ENCODE data around the gene DGKI.

Gene DGKI

GRCh38 chr7:137727413-137727812 lies 119.4 kb downstream of the DGKI start:
- no peak overlapping the region for H2BK5ac ChIP-seq (ENCODE audit: low read depth, low read length, poor library complexity, severe bottlenecking)
- H3K4me2 ChIP-seq (ENCODE audit: low read length, poor library complexity, severe bottlenecking): no peak overlapping the region
- H3K14ac ChIP-seq (ENCODE audit: low read length in 2 of 2): no peak overlapping the region
- H4K91ac ChIP-seq (ENCODE audit: low read length): no peak overlapping the region
- H3K79me1 ChIP-seq (replicated peaks; ENCODE audit: low read length, poor library complexity, severe bottlenecking): no peaks in the 10 kb centered on the region
- no peaks in the 10 kb centered on the region for H3K9me3 ChIP-seq (ENCODE audit: control insufficient read depth, low read length)
- H4K8ac ChIP-seq (ENCODE audit: low read length): no peak overlapping the region
- no peaks in the 10 kb centered on the region for H3K27me3 ChIP-seq (ENCODE audit: control insufficient read depth in 1 of 2, insufficient read depth in 1 of 2, low read length in 2 of 2)
- H3K9ac ChIP-seq (ENCODE audit: low read length): no peak overlapping the region
- DNase-seq: no peak
- no peak overlapping the region for H3K4me3 ChIP-seq (ENCODE audit: insufficient read depth in 1 of 2, low read depth in 1 of 2, low read length in 2 of 2)
- no peak overlapping the region for H2BK120ac ChIP-seq (ENCODE audit: low read depth, low read length)
- no peak overlapping the region for H2BK12ac ChIP-seq (ENCODE audit: low read length in 2 of 2)
- no peaks in the 10 kb centered on the region for H3K36me3 ChIP-seq (ENCODE audit: control insufficient read depth in 1 of 2, insufficient read depth in 2 of 2, low read depth in 1 of 2, low read length in 2 of 2)
- WGBS: 81% methylated on average over 2 of the region's 2 CpGs
- H2AK5ac ChIP-seq (ENCODE audit: low read length, severe bottlenecking): no peak overlapping the region
- H3K27ac ChIP-seq (ENCODE audit: low read length, poor library complexity, severe bottlenecking): no peak overlapping the region
- H3K4ac ChIP-seq (ENCODE audit: low read depth in 1 of 2, low read length in 2 of 2): no peak overlapping the region
- no peak overlapping the region for H2AFZ ChIP-seq (ENCODE audit: low read depth, low read length)
- H3K4me1 ChIP-seq (ENCODE audit: control insufficient read depth, insufficient read depth, low read depth, low read length): no peaks in the 10 kb centered on the region
- H3K23ac ChIP-seq (ENCODE audit: low read length in 2 of 2): no peak overlapping the region
- H2BK15ac ChIP-seq (ENCODE audit: low read depth, poor library complexity, severe bottlenecking): no peak overlapping the region
- H3K18ac ChIP-seq (ENCODE audit: low read depth in 1 of 2, low read length in 2 of 2): no peak overlapping the region

DNA sequence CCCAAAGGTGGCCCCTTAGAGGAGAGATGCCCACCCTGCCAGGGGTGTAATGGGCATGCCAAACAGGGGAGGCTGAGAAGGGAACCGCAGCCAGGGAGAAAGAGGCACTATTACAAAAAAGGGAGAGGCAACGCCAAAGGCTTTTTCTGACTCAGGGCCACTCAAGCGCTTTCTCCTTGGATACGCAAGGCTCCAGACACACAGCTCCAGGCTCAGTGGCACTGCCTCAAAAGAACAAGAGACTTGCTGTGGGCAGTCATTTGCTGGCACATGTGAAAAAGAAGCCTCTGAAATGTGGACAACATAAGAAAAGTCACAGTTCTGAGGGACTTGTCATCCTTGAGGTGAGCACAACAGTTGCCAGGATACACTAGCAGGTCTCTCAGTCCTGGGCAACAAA lies 128.4 kb downstream of the DGKI start:
- H3K4me3 ChIP-seq (ENCODE audit: insufficient read depth in 1 of 2, low read depth in 1 of 2, low read length in 2 of 2): no peak overlapping the region
- WGBS: 90% methylated on average over 4 of the region's 4 CpGs
- no peak overlapping the region for H4K8ac ChIP-seq (ENCODE audit: low read length)
- H3K27ac ChIP-seq (ENCODE audit: low read length, poor library complexity, severe bottlenecking): no peak overlapping the region
- no peak overlapping the region for H2BK5ac ChIP-seq (ENCODE audit: low read depth, low read length, poor library complexity, severe bottlenecking)
- no peak overlapping the region for H3K4me2 ChIP-seq (ENCODE audit: low read length, poor library complexity, severe bottlenecking)
- no peak overlapping the region for H3K18ac ChIP-seq (ENCODE audit: low read depth in 1 of 2, low read length in 2 of 2)
- H3K14ac ChIP-seq (ENCODE audit: low read length in 2 of 2): no peak overlapping the region
- no peak overlapping the region for H2BK12ac ChIP-seq (ENCODE audit: low read length in 2 of 2)
- H4K91ac ChIP-seq (ENCODE audit: low read length): no peak overlapping the region
- no peaks in the 10 kb centered on the region for H3K9me3 ChIP-seq (ENCODE audit: control insufficient read depth, low read length)
- no peaks in the 10 kb centered on the region for H3K4me1 ChIP-seq (ENCODE audit: control insufficient read depth, insufficient read depth, low read depth, low read length)
- DNase-seq: no peak
- no peak overlapping the region for H2BK15ac ChIP-seq (ENCODE audit: low read depth, poor library complexity, severe bottlenecking)
- H3K4ac ChIP-seq (ENCODE audit: low read depth in 1 of 2, low read length in 2 of 2): no peak overlapping the region
- H3K27me3 ChIP-seq (ENCODE audit: control insufficient read depth in 1 of 2, insufficient read depth in 1 of 2, low read length in 2 of 2): no peaks in the 10 kb centered on the region
- H3K79me1 ChIP-seq (replicated peaks; ENCODE audit: low read length, poor library complexity, severe bottlenecking): no peaks in the 10 kb centered on the region
- H3K23ac ChIP-seq (ENCODE audit: low read length in 2 of 2): no peak overlapping the region
- no peak overlapping the region for H2AFZ ChIP-seq (ENCODE audit: low read depth, low read length)
- H3K36me3 ChIP-seq (ENCODE audit: control insufficient read depth in 1 of 2, insufficient read depth in 2 of 2, low read depth in 1 of 2, low read length in 2 of 2): no peaks in the 10 kb centered on the region
- peak overlapping the region; percentile 43 for H3K9ac ChIP-seq (ENCODE audit: low read length)
- H2AK5ac ChIP-seq (ENCODE audit: low read length, severe bottlenecking): no peak overlapping the region
- H2BK120ac ChIP-seq (ENCODE audit: low read depth, low read length): no peak overlapping the region

DNA sequence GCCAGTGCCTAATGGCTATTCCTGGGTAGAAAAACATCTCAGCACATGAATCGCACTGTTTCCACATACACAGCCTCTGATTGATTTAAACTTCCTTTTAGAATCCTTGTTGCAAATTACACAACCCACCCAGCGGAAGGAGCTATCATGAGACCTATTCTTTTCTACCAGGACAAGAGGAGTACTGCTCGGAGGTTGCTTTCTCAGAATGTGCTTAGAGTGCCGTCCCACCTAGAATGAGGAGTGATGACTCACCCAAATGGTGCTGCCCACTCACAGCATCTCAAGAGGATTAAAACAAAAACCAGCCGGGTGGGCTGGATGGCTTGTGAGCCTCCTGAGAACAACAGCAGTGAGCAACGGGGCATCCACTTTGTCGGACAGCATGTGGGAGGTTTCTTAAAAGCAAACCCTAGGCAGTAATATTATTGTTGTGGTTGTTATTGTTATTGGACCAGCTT lies 128.9 kb downstream of the DGKI start:
- Histone ChIP-seq H3K36me3 (ENCODE audit: control insufficient read depth in 1 of 2, insufficient read depth in 2 of 2, low read depth in 1 of 2, low read length in 2 of 2) (no peaks in the 10 kb centered on the region), H3K27me3 (ENCODE audit: control insufficient read depth in 1 of 2, insufficient read depth in 1 of 2, low read length in 2 of 2) (no peaks in the 10 kb centered on the region), H2AFZ (ENCODE audit: low read depth, low read length) (no peak overlapping the region), H2BK12ac (ENCODE audit: low read length in 2 of 2) (no peak overlapping the region), H3K23ac (ENCODE audit: low read length in 2 of 2) (no peak overlapping the region), H2AK5ac (ENCODE audit: low read length, severe bottlenecking) (no peak overlapping the region), H4K91ac (ENCODE audit: low read length) (no peak overlapping the region), H2BK5ac (ENCODE audit: low read depth, low read length, poor library complexity, severe bottlenecking) (no peak overlapping the region), H3K4me1 (ENCODE audit: control insufficient read depth, insufficient read depth, low read depth, low read length) (no peaks in the 10 kb centered on the region), H3K79me1 (replicated peaks; ENCODE audit: low read length, poor library complexity, severe bottlenecking) (no peaks in the 10 kb centered on the region), H3K14ac (ENCODE audit: low read length in 2 of 2) (no peak overlapping the region), H3K18ac (ENCODE audit: low read depth in 1 of 2, low read length in 2 of 2) (no peak overlapping the region), H3K9me3 (ENCODE audit: control insufficient read depth, low read length) (no peaks in the 10 kb centered on the region), H3K27ac (ENCODE audit: low read length, poor library complexity, severe bottlenecking) (no peak overlapping the region), H3K4me3 (ENCODE audit: insufficient read depth in 1 of 2, low read depth in 1 of 2, low read length in 2 of 2) (peak overlapping the region in 1 of 2 experiments; percentile 16), H3K4me2 (ENCODE audit: low read length, poor library complexity, severe bottlenecking) (no peak overlapping the region), H3K4ac (ENCODE audit: low read depth in 1 of 2, low read length in 2 of 2) (no peak overlapping the region), H2BK15ac (ENCODE audit: low read depth, poor library complexity, severe bottlenecking) (no peak overlapping the region), H4K8ac (ENCODE audit: low read length) (no peak overlapping the region), H3K9ac (ENCODE audit: low read length) (peak overlapping the region; percentile 43), H2BK120ac (ENCODE audit: low read depth, low read length) (no peak overlapping the region)
- DNase-seq: peak; percentile 24
- WGBS: 62% methylated on average over 7 of the region's 7 CpGs

GRCh38 chr7:137717045-137717444 lies 129.7 kb downstream of the DGKI start:
- Histone ChIP-seq H3K9ac (ENCODE audit: low read length) (no peak overlapping the region), H3K27me3 (ENCODE audit: control insufficient read depth in 1 of 2, insufficient read depth in 1 of 2, low read length in 2 of 2) (no peaks in the 10 kb centered on the region), H2BK15ac (ENCODE audit: low read depth, poor library complexity, severe bottlenecking) (no peak overlapping the region), H3K4ac (ENCODE audit: low read depth in 1 of 2, low read length in 2 of 2) (no peak overlapping the region), H3K79me1 (replicated peaks; ENCODE audit: low read length, poor library complexity, severe bottlenecking) (no peaks in the 10 kb centered on the region), H3K9me3 (ENCODE audit: control insufficient read depth, low read length) (no peaks in the 10 kb centered on the region), H2AFZ (ENCODE audit: low read depth, low read length) (no peak overlapping the region), H3K23ac (ENCODE audit: low read length in 2 of 2) (no peak overlapping the region), H2AK5ac (ENCODE audit: low read length, severe bottlenecking) (no peak overlapping the region), H3K14ac (ENCODE audit: low read length in 2 of 2) (no peak overlapping the region), H3K4me1 (ENCODE audit: control insufficient read depth, insufficient read depth, low read depth, low read length) (no peaks in the 10 kb centered on the region), H2BK5ac (ENCODE audit: low read depth, low read length, poor library complexity, severe bottlenecking) (no peak overlapping the region), H2BK120ac (ENCODE audit: low read depth, low read length) (no peak overlapping the region), H3K27ac (ENCODE audit: low read length, poor library complexity, severe bottlenecking) (no peak overlapping the region), H2BK12ac (ENCODE audit: low read length in 2 of 2) (no peak overlapping the region), H3K36me3 (ENCODE audit: control insufficient read depth in 1 of 2, insufficient read depth in 2 of 2, low read depth in 1 of 2, low read length in 2 of 2) (no peaks in the 10 kb centered on the region), H3K4me3 (ENCODE audit: insufficient read depth in 1 of 2, low read depth in 1 of 2, low read length in 2 of 2) (no peak overlapping the region), H3K4me2 (ENCODE audit: low read length, poor library complexity, severe bottlenecking) (no peak overlapping the region), H4K91ac (ENCODE audit: low read length) (no peak overlapping the region), H4K8ac (ENCODE audit: low read length) (no peak overlapping the region), H3K18ac (ENCODE audit: low read depth in 1 of 2, low read length in 2 of 2) (no peak overlapping the region)
- no peak for DNase-seq
- WGBS: 54% methylated on average over 3 of the region's 3 CpGs
